Activated naive CD4-positive, alpha-beta T cell treated with anti-CD3 and anti-CD28 coated beads, Interleukin-2, amount 10 ng/mL, durations not matched to agents 7 days and 5 days (primary cell): ENCODE results near the gene EEF1A2.
A peak's percentile ranks its signal among the peaks of the same experiment; 100 is the strongest.

Source experiments
- CTCF ChIA-PET: fragments of 350-600 bp; sonication (Branson Sonifier 250); formaldehyde crosslinking; loops from one replicate; lab custom pipeline; 2021; ENCODE audit warnings: antibody characterized with exemption; lab: Charles Lee
- DNase-seq: peaks from one replicate; pipeline ENCODE4 v3.0.0-alpha.2; 2020
- H3K27ac Mint-ChIP-seq: one replicate; pipeline ENCODE4 v1.8.0; 2021; ENCODE audit warnings: mild to moderate bottlenecking, moderate library complexity, mixed read lengths
- H3K27me3 Mint-ChIP-seq: one replicate; pipeline ENCODE4 v1.8.0; 2021; ENCODE audit warnings: mild to moderate bottlenecking, mixed read lengths
- H3K36me3 Mint-ChIP-seq: one replicate; pipeline ENCODE4 v1.8.0; 2021; ENCODE audit warnings: mixed read lengths
- H3K4me1 Mint-ChIP-seq: one replicate; pipeline ENCODE4 v1.8.0; 2021; ENCODE audit warnings: mixed read lengths
- H3K4me3 Mint-ChIP-seq: one replicate; pipeline ENCODE4 v1.8.0; 2021; ENCODE audit warnings: mild to moderate bottlenecking, moderate library complexity, mixed read lengths
- H3K9me3 Mint-ChIP-seq: one replicate; pipeline ENCODE4 v1.8.0; 2021; ENCODE audit warnings: mixed read lengths

Gene EEF1A2

DNA sequence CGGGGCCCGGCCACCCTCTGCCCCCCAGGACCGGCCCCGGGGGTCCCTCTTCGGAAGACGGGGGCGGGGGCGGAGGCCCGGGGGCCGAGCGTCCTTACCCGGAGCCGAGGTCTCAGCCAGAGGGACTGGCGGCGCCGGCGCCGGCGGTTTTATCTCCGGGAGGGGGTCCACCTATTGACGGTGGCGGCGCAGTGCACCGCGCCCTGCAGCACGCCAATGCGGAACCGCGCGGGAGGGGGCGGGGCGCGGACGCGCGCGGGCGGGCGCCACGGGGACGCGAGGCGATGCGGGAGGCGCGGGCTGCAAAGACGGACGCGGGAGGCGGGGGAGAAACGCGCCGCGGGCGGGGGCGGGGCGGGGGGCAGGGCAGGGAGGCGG is at the start of gene EEF1A2:
Gene EEF1A2 (minus strand): TSS at position 124 of the 378 bp plus-strand sequence. CDS start 1,320 bp downstream, outside the sequence.
- DNase-seq: peak; percentile 63
- H3K4me3 Mint-ChIP-seq: no peak within 1 kb of the TSS

GRCh38 chr20:63548542-63548941 is 49.7 kb upstream of the EEF1A2 start:
- Mint-ChIP-seq H3K9me3 (no peaks in the 10 kb centered on the region), H3K27ac (no peak overlapping the region), H3K4me3 (no peak overlapping the region), H3K4me1 (peaks cover 16% of the 10 kb centered on the region), H3K27me3 (peaks cover 85% of the 10 kb centered on the region), H3K36me3 (no peaks in the 10 kb centered on the region)
- CTCF ChIA-PET: no interaction called here
- no peak for DNase-seq

More for the DNA sequence above, at the start of gene EEF1A2:
- H3K9me3 Mint-ChIP-seq: no peaks in the 10 kb centered on the region
- H3K27ac Mint-ChIP-seq: no peak within 1 kb of the TSS
- H3K27me3 Mint-ChIP-seq: peaks cover 75% of the 10 kb centered on the region
- CTCF ChIA-PET: no interaction called here
- no peaks in the 10 kb centered on the region for H3K36me3 Mint-ChIP-seq
- H3K4me1 Mint-ChIP-seq: peaks cover 6% of the 10 kb centered on the region

GRCh38 chr20:63547725-63548480 is 49.0 kb upstream of the EEF1A2 start, which contains the start of gene SRMS:
Gene SRMS (minus strand): TSS chr20:63547749. CDS start chr20:63547463, 286 bp downstream.
- Mint-ChIP-seq H3K4me3 (no peak within 1 kb of the TSS), H3K27ac (no peak within 1 kb of the TSS), H3K4me1 (peaks cover 13% of the 10 kb centered on the region), H3K27me3 (peaks cover 79% of the 10 kb centered on the region), H3K36me3 (no peaks in the 10 kb centered on the region), H3K9me3 (no peaks in the 10 kb centered on the region)
- no peak for DNase-seq
- CTCF ChIA-PET: no interaction called here

- Mint-ChIP-seq H3K4me1 (peaks cover 5% of the 10 kb centered on the region), H3K4me3 (no peak overlapping the region), H3K27ac (no peak overlapping the region), H3K9me3 (no peaks in the 10 kb centered on the region), H3K36me3 (no peaks in the 10 kb centered on the region), H3K27me3 (peaks cover 76% of the 10 kb centered on the region)
- CTCF ChIA-PET: interaction anchor here (0.9 kb wide), 1 partner anchor 9 kb away, joined by 5 read pairs; no protein-coding TSS in a partner anchor
- DNase-seq: no peak
Measured at GRCh38 chr20:63546956-63547724, 48.3 kb upstream of the EEF1A2 start.

GRCh38 chr20:63546256-63546955 is 47.5 kb upstream of the EEF1A2 start:
- Mint-ChIP-seq H3K27ac (no peak overlapping the region), H3K4me3 (no peak overlapping the region), H3K9me3 (no peaks in the 10 kb centered on the region), H3K27me3 (peaks cover 70% of the 10 kb centered on the region), H3K4me1 (peaks cover 3% of the 10 kb centered on the region), H3K36me3 (no peaks in the 10 kb centered on the region)
- no peak for DNase-seq
- CTCF ChIA-PET: interaction anchor here (0.9 kb wide), 1 partner anchor 8 kb away, joined by 5 read pairs; no protein-coding TSS in a partner anchor

DNA sequence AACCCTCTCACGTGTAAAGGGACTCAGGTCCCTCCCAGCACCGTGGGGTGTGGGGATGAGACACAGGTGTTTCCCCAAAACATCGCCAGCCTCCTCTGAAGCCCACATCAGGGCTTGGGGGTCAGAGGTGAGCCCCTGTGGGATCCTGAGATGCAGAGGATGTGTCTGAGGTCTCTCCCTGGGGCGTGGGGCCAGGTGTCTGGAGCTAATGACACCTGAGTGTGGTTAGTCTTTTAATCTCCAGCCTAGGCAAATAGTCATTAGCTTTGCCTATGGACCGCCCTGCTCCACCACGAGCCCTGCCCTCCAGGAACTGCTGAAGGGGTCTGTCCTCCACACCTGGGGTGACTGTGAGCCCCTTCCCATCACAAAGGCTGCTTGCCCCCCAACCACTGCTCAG is 46.9 kb upstream of the EEF1A2 start:
- H3K4me1 Mint-ChIP-seq: no peaks in the 10 kb centered on the region
- H3K9me3 Mint-ChIP-seq: no peaks in the 10 kb centered on the region
- H3K4me3 Mint-ChIP-seq: no peak overlapping the region
- DNase-seq: no peak
- no peaks in the 10 kb centered on the region for H3K36me3 Mint-ChIP-seq
- peaks cover 68% of the 10 kb centered on the region for H3K27me3 Mint-ChIP-seq
- CTCF ChIA-PET: no interaction called here
- H3K27ac Mint-ChIP-seq: no peak overlapping the region

GRCh38 chr20:63544958-63545516 is 46.2 kb upstream of the EEF1A2 start:
- CTCF ChIA-PET: no interaction called here
- no peak overlapping the region for H3K27ac Mint-ChIP-seq
- H3K9me3 Mint-ChIP-seq: no peaks in the 10 kb centered on the region
- no peak for DNase-seq
- H3K4me3 Mint-ChIP-seq: no peak overlapping the region
- H3K27me3 Mint-ChIP-seq: peaks cover 68% of the 10 kb centered on the region
- no peaks in the 10 kb centered on the region for H3K4me1 Mint-ChIP-seq
- no peaks in the 10 kb centered on the region for H3K36me3 Mint-ChIP-seq

GRCh38 chr20:63544241-63544957 is 45.5 kb upstream of the EEF1A2 start:
- no peaks in the 10 kb centered on the region for H3K9me3 Mint-ChIP-seq
- H3K36me3 Mint-ChIP-seq: no peaks in the 10 kb centered on the region
- H3K27ac Mint-ChIP-seq: no peak overlapping the region
- no peak overlapping the region for H3K4me3 Mint-ChIP-seq
- H3K27me3 Mint-ChIP-seq: peaks cover 68% of the 10 kb centered on the region
- no peak for DNase-seq
- H3K4me1 Mint-ChIP-seq: no peaks in the 10 kb centered on the region
- CTCF ChIA-PET: no interaction called here

DNA sequence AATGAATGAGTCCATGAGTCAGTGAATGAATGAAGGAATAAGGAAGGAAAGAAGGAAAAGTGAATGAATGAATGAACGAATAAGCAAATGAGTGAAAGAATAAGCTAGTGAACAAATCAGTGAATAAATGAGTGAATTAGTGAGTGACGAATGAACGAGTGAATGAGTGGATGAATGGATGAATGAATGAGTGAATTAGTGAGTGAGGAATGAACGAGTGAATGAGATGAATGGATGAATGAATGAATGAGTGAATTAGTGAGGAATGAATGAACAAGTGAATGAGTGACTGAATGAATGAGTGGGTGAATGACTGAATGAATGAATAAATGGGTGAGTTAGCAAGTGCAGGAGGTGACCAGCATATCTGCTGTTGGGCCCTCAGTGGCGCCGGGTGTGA is 44.9 kb upstream of the EEF1A2 start:
- Mint-ChIP-seq H3K27ac (peak overlapping the region; percentile 6), H3K4me3 (no peak overlapping the region), H3K4me1 (peaks cover under 1% of the 10 kb centered on the region), H3K27me3 (peaks cover 65% of the 10 kb centered on the region), H3K9me3 (no peaks in the 10 kb centered on the region), H3K36me3 (no peaks in the 10 kb centered on the region)
- DNase-seq: no peak
- CTCF ChIA-PET: no interaction called here

GRCh38 chr20:63543131-63543530 is 44.2 kb upstream of the EEF1A2 start:
- Mint-ChIP-seq H3K4me1 (peaks cover 5% of the 10 kb centered on the region), H3K9me3 (no peaks in the 10 kb centered on the region), H3K27ac (no peak overlapping the region), H3K4me3 (no peak overlapping the region), H3K36me3 (no peaks in the 10 kb centered on the region), H3K27me3 (peaks cover 59% of the 10 kb centered on the region)
- DNase-seq: no peak
- CTCF ChIA-PET: no interaction called here

DNA sequence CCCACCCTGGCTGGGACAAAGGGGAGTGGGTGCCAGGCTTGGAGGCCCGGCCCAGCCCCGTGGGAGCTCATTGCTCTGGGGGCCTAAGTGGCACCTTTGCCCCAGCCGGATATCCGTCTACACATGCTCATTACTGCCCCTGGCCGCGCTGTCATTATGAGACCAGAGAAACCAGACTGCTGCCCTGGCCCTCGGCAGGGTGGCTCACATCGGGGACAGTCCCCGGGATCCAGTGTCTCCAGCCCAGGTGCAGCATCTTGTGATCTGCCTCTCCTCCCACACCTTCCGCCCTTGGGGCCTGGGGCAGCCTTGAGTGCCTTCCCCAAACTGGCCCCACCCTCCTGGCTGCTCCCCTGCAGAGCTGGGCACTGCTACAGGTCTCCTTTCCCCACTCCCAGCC is 43.8 kb upstream of the EEF1A2 start:
- peaks cover 9% of the 10 kb centered on the region for H3K4me1 Mint-ChIP-seq
- no peak for DNase-seq
- H3K4me3 Mint-ChIP-seq: no peak overlapping the region
- peaks cover 55% of the 10 kb centered on the region for H3K27me3 Mint-ChIP-seq
- H3K36me3 Mint-ChIP-seq: no peaks in the 10 kb centered on the region
- H3K27ac Mint-ChIP-seq: no peak overlapping the region
- CTCF ChIA-PET: no interaction called here
- H3K9me3 Mint-ChIP-seq: no peaks in the 10 kb centered on the region

DNA sequence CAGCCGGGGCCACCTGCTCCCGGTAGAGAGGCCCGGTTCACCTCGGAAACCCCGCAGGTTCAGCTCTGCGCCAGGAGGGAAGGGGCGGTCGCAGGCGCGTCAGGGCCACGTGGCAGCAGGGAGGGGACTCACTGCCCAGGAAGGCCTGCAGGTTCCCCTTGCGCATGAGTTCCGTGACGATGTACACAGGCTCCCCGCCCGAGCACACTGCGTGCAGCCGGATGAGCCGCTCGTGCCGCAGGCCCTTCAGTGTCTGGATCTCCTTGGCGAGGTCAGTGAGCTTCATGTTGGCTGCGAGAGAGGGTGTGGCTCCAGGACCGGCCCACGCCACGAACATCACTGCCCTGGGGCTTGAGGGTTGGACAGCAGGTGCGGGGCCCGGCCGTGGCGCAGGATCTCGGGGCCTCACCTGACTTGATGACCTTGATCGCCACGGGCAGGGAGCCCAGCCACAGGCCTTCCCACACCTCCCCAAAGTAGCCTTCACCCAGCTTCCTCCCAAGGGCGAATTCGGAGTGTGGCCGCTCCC is 43.2 kb upstream of the EEF1A2 start:
- Mint-ChIP-seq H3K9me3 (no peaks in the 10 kb centered on the region), H3K27ac (peak overlapping the region; percentile 42), H3K4me3 (no peak overlapping the region), H3K36me3 (no peaks in the 10 kb centered on the region), H3K4me1 (peaks cover 14% of the 10 kb centered on the region), H3K27me3 (peaks cover 53% of the 10 kb centered on the region)
- CTCF ChIA-PET: no interaction called here
- no peak for DNase-seq

GRCh38 chr20:63541371-63541770 is 42.5 kb upstream of the EEF1A2 start:
- Mint-ChIP-seq H3K27me3 (peaks cover 50% of the 10 kb centered on the region), H3K4me3 (no peak overlapping the region), H3K9me3 (no peaks in the 10 kb centered on the region), H3K27ac (no peak overlapping the region), H3K4me1 (peaks cover 22% of the 10 kb centered on the region), H3K36me3 (no peaks in the 10 kb centered on the region)
- no peak for DNase-seq
- CTCF ChIA-PET: no interaction called here
